HEK293T (cell line): ENCODE measurements around the gene ATP8A2.

Experiments used
- BHLHE40 ChIP-seq: fragments of 450-650 bp; IDR thresholded peaks from 2 replicates; pipeline ENCODE4 v1.6.1; 2016; ENCODE audit warnings: mild to moderate bottlenecking, moderate library complexity, borderline replicate concordance
- SP1 ChIP-seq: fragments of 450-650 bp; IDR thresholded peaks from 2 replicates; pipeline ENCODE4 v1.6.1; 2017
- TARDBP ChIP-seq: fragments of 450-650 bp; IDR thresholded peaks from 2 replicates; pipeline ENCODE4 v1.6.1; 2016

GRCh38 chr13:26010487-26011207, 638.9 kb downstream of the ATP8A2 start:
- TF ChIP-seq BHLHE40 (no peak), TARDBP (no peak), SP1 (no peak)
